GM19455 (cell line): ENCODE data around the gene TLR9.

Experiments used
- ATAC-seq: cut with Tn5 transposase; IDR thresholded peaks from one replicate; pipeline ENCODE4 v1.9.1; 2021; ENCODE audit not compliant: unreplicated experiment

Gene TLR9

GRCh38 chr3:52233108-52233591 is 7.7 kb upstream of the TLR9 start:
- ATAC-seq: no peak

- ATAC-seq: no peak
Measured at GRCh38 chr3:52232279-52233107, 7.0 kb upstream of the TLR9 start.

GRCh38 chr3:52231502-52232278 is 6.2 kb upstream of the TLR9 start:
- ATAC-seq: no peak

- ATAC-seq: no peak
Measured at GRCh38 chr3:52230889-52231499, 5.5 kb upstream of the TLR9 start.

- no peak for ATAC-seq
Measured at GRCh38 chr3:52230461-52230860, 5.0 kb upstream of the TLR9 start.

- ATAC-seq: no peak
Measured at GRCh38 chr3:52229656-52230055, 4.2 kb upstream of the TLR9 start.

GRCh38 chr3:52228751-52229291 is 3.4 kb upstream of the TLR9 start:
- ATAC-seq: no peak

GRCh38 chr3:52228266-52228665 is 2.8 kb upstream of the TLR9 start:
- ATAC-seq: no peak

GRCh38 chr3:52227766-52228165 is 2.3 kb upstream of the TLR9 start:
- no peak for ATAC-seq

- ATAC-seq: no peak
Measured at GRCh38 chr3:52227117-52227516, 1.7 kb upstream of the TLR9 start.

- ATAC-seq: no peak
Measured at GRCh38 chr3:52226229-52226817, 878 bp upstream of the TLR9 start.

GRCh38 chr3:52223449-52224408 is 1.7 kb downstream of the TLR9 start:
- no peak for ATAC-seq

- ATAC-seq: no peak
Measured at GRCh38 chr3:52222319-52223221, 2.9 kb downstream of the TLR9 start.

GRCh38 chr3:52221563-52222318 is 3.7 kb downstream of the TLR9 start:
- ATAC-seq: no peak

- no peak for ATAC-seq
Measured at GRCh38 chr3:52221141-52221562, 4.3 kb downstream of the TLR9 start.

GRCh38 chr3:52220380-52221026 is 4.9 kb downstream of the TLR9 start:
- ATAC-seq: no peak

- no peak for ATAC-seq
Measured at GRCh38 chr3:52218937-52219650, 6.4 kb downstream of the TLR9 start.
